ENCODE results near the gene HS6ST2. TPM values are rescaled to one million over a fixed set of nuclear protein-coding genes. Genes with fewer than 3 reads are reported as not detected.
"Not testable (repeated sequence)": the region's sequence is repeated elsewhere in the genome, so short reads cannot be mapped to it uniquely, and the experiment has no call there.

Gene HS6ST2
- total and polyA plus RNA-seq, 4 experiments from 2014 or later: not detected

- Mint-ChIP-seq H3K9me3 (peaks cover 0 to 2% (median 0%) of the 10 kb centered on the region in 8 donors), H3K4me1 (no peaks in the 10 kb centered on the region), H3K36me3 (no peaks in the 10 kb centered on the region), H3K4me3 (no peak overlapping the region), H3K27ac (no peak overlapping the region), H3K27me3 (peaks cover 0 to 2% of the 10 kb centered on the region in 2 donors)
- POLR2A ChIA-PET (ENCODE audit: partially characterized antibody): no interaction called here
- H3K27me3 ChIP-seq (ENCODE audit: insufficient read depth, low read length): no peaks in the 10 kb centered on the region
- intact Hi-C loops (cut with micrococcal nuclease): no loop called here
- H3K36me3 ChIP-seq (ENCODE audit: insufficient read depth, low read length): no peaks in the 10 kb centered on the region
- no peak overlapping the region for H3K27ac ChIP-seq (ENCODE audit: low read depth, low read length)
- no peaks in the 10 kb centered on the region for H3K4me1 ChIP-seq (ENCODE audit: insufficient read depth, low read length)
- no peak overlapping the region for H3K4me3 ChIP-seq (ENCODE audit: low read length in 2 of 2)
- no peaks in the 10 kb centered on the region for H3K9me3 ChIP-seq (ENCODE audit: control insufficient read depth in 1 of 2, low read length in 2 of 2)
- CTCF ChIA-PET (ENCODE audit: partially characterized antibody): no interaction called here
- DNase-seq: no peak
These were observed 57.7 kb downstream of the HS6ST2 start for GRCh38 chrX:132900633-132901293.

GRCh38 chrX:132887569-132887968, 70.9 kb downstream of the HS6ST2 start:
- Histone ChIP-seq H3K9me3 (ENCODE audit: control insufficient read depth in 1 of 2, low read length in 2 of 2) (no peaks in the 10 kb centered on the region), H3K36me3 (ENCODE audit: insufficient read depth, low read length) (no peaks in the 10 kb centered on the region), H3K27ac (ENCODE audit: low read depth, low read length) (no peak overlapping the region), H3K4me1 (ENCODE audit: insufficient read depth, low read length) (no peaks in the 10 kb centered on the region), H3K4me3 (ENCODE audit: low read length in 2 of 2) (no peak overlapping the region), H3K27me3 (ENCODE audit: insufficient read depth, low read length) (no peaks in the 10 kb centered on the region)
- no peak for DNase-seq
- Mint-ChIP-seq H3K27ac (no peak overlapping the region), H3K27me3 (peaks cover 0 to 2% of the 10 kb centered on the region in 2 donors), H3K36me3 (no peaks in the 10 kb centered on the region), H3K4me1 (no peaks in the 10 kb centered on the region), H3K9me3 (peaks cover 0 to 7% (median 2%) of the 10 kb centered on the region in 8 donors), H3K4me3 (no peak overlapping the region)
- intact Hi-C loops (cut with micrococcal nuclease): no loop called here
- ChIA-PET POLR2A (ENCODE audit: partially characterized antibody) (no interaction called here), CTCF (ENCODE audit: partially characterized antibody) (no interaction called here)

- DNase-seq: no peak
- H3K4me3 ChIP-seq (ENCODE audit: low read length in 2 of 2): no peak overlapping the region
- H3K9me3 Mint-ChIP-seq: peaks cover 0 to 6% (median 0%) of the 10 kb centered on the region in 8 donors
- no peaks in the 10 kb centered on the region for H3K36me3 Mint-ChIP-seq
- POLR2A ChIA-PET (ENCODE audit: partially characterized antibody): no interaction called here
- H3K4me1 ChIP-seq (ENCODE audit: insufficient read depth, low read length): no peaks in the 10 kb centered on the region
- H3K27me3 ChIP-seq (ENCODE audit: insufficient read depth, low read length): no peaks in the 10 kb centered on the region
- no peak overlapping the region for H3K27ac ChIP-seq (ENCODE audit: low read depth, low read length)
- no peaks in the 10 kb centered on the region for H3K4me1 Mint-ChIP-seq
- H3K9me3 ChIP-seq (ENCODE audit: control insufficient read depth in 1 of 2, low read length in 2 of 2): no peaks in the 10 kb centered on the region
- no peak overlapping the region for H3K4me3 Mint-ChIP-seq
- H3K36me3 ChIP-seq (ENCODE audit: insufficient read depth, low read length): no peaks in the 10 kb centered on the region
- intact Hi-C loops (cut with micrococcal nuclease): no loop called here
- CTCF ChIA-PET (ENCODE audit: partially characterized antibody): no interaction called here
- H3K27me3 Mint-ChIP-seq: peaks cover 0 to 2% of the 10 kb centered on the region in 2 donors
- no peak overlapping the region for H3K27ac Mint-ChIP-seq
These were observed 75.0 kb downstream of the HS6ST2 start for GRCh38 chrX:132883358-132883915.

GRCh38 chrX:132880753-132881152, 77.7 kb downstream of the HS6ST2 start:
- H3K4me1 ChIP-seq (ENCODE audit: insufficient read depth, low read length); H3K9me3 Mint-ChIP-seq; CTCF ChIA-PET (ENCODE audit: partially characterized antibody); intact Hi-C loops (cut with micrococcal nuclease); H3K9me3 ChIP-seq (ENCODE audit: control insufficient read depth in 1 of 2, low read length in 2 of 2); H3K27ac Mint-ChIP-seq; H3K36me3 ChIP-seq (ENCODE audit: insufficient read depth, low read length); H3K36me3 Mint-ChIP-seq; DNase-seq; H3K4me3 ChIP-seq (ENCODE audit: low read length in 2 of 2); H3K4me1 Mint-ChIP-seq; H3K4me3 Mint-ChIP-seq; H3K27ac ChIP-seq (ENCODE audit: low read depth, low read length); H3K27me3 Mint-ChIP-seq; H3K27me3 ChIP-seq (ENCODE audit: insufficient read depth, low read length); POLR2A ChIA-PET (ENCODE audit: partially characterized antibody): not testable (repeated sequence)

GRCh38 chrX:132877954-132878536, 80.4 kb downstream of the HS6ST2 start:
- H3K36me3 ChIP-seq (ENCODE audit: insufficient read depth, low read length): no peaks in the 10 kb centered on the region
- Mint-ChIP-seq H3K27ac (no peak overlapping the region), H3K9me3 (no peaks in the 10 kb centered on the region), H3K4me1 (no peaks in the 10 kb centered on the region), H3K36me3 (no peaks in the 10 kb centered on the region), H3K4me3 (no peak overlapping the region), H3K27me3 (no peaks in the 10 kb centered on the region)
- no peak overlapping the region for H3K4me3 ChIP-seq (ENCODE audit: low read length in 2 of 2)
- no peak overlapping the region for H3K27ac ChIP-seq (ENCODE audit: low read depth, low read length)
- ChIA-PET CTCF (ENCODE audit: partially characterized antibody) (no interaction called here), POLR2A (ENCODE audit: partially characterized antibody) (no interaction called here)
- intact Hi-C loops (cut with micrococcal nuclease): no loop called here
- H3K4me1 ChIP-seq (ENCODE audit: insufficient read depth, low read length): no peaks in the 10 kb centered on the region
- H3K9me3 ChIP-seq (ENCODE audit: control insufficient read depth in 1 of 2, low read length in 2 of 2): no peaks in the 10 kb centered on the region
- no peaks in the 10 kb centered on the region for H3K27me3 ChIP-seq (ENCODE audit: insufficient read depth, low read length)
- no peak for DNase-seq

GRCh38 chrX:132876523-132877338, 81.7 kb downstream of the HS6ST2 start:
- Mint-ChIP-seq H3K4me1 (no peaks in the 10 kb centered on the region), H3K27me3 (no peaks in the 10 kb centered on the region), H3K27ac (no peak overlapping the region), H3K9me3 (no peaks in the 10 kb centered on the region), H3K4me3 (no peak overlapping the region), H3K36me3 (no peaks in the 10 kb centered on the region)
- H3K36me3 ChIP-seq (ENCODE audit: insufficient read depth, low read length): no peaks in the 10 kb centered on the region
- ChIA-PET CTCF (ENCODE audit: partially characterized antibody) (no interaction called here), POLR2A (ENCODE audit: partially characterized antibody) (no interaction called here)
- H3K9me3 ChIP-seq (ENCODE audit: control insufficient read depth in 1 of 2, low read length in 2 of 2): no peaks in the 10 kb centered on the region
- intact Hi-C loops (cut with micrococcal nuclease): no loop called here
- no peak overlapping the region for H3K4me3 ChIP-seq (ENCODE audit: low read length in 2 of 2)
- H3K4me1 ChIP-seq (ENCODE audit: insufficient read depth, low read length): no peaks in the 10 kb centered on the region
- no peaks in the 10 kb centered on the region for H3K27me3 ChIP-seq (ENCODE audit: insufficient read depth, low read length)
- DNase-seq: no peak
- H3K27ac ChIP-seq (ENCODE audit: low read depth, low read length): no peak overlapping the region

- H3K4me3 ChIP-seq (ENCODE audit: low read length in 2 of 2): no peak overlapping the region
- Mint-ChIP-seq H3K9me3 (no peaks in the 10 kb centered on the region), H3K27ac (no peak overlapping the region), H3K36me3 (no peaks in the 10 kb centered on the region), H3K4me1 (no peaks in the 10 kb centered on the region), H3K4me3 (no peak overlapping the region), H3K27me3 (no peaks in the 10 kb centered on the region)
- no peaks in the 10 kb centered on the region for H3K27me3 ChIP-seq (ENCODE audit: insufficient read depth, low read length)
- intact Hi-C loops (cut with micrococcal nuclease): no loop called here
- H3K36me3 ChIP-seq (ENCODE audit: insufficient read depth, low read length): no peaks in the 10 kb centered on the region
- no peaks in the 10 kb centered on the region for H3K9me3 ChIP-seq (ENCODE audit: control insufficient read depth in 1 of 2, low read length in 2 of 2)
- POLR2A ChIA-PET (ENCODE audit: partially characterized antibody): no interaction called here
- CTCF ChIA-PET (ENCODE audit: partially characterized antibody): no interaction called here
- H3K27ac ChIP-seq (ENCODE audit: low read depth, low read length): no peak overlapping the region
- H3K4me1 ChIP-seq (ENCODE audit: insufficient read depth, low read length): no peaks in the 10 kb centered on the region
- DNase-seq: no peak
These were observed 82.5 kb downstream of the HS6ST2 start for GRCh38 chrX:132875650-132876522.

Data from CD4-positive, alpha-beta memory T cell (primary cell).